ENCODE results near the gene ATP8A1. TPM values are rescaled to one million over a fixed set of nuclear protein-coding genes. Genes with fewer than 3 reads are reported as not detected.

Gene ATP8A1
- total RNA-seq, 1 donor from 2014 or later = 2.4 TPM

GRCh38 chr4:42420140-42420539 is 236.8 kb downstream of the ATP8A1 start:
- Mint-ChIP-seq H3K4me1 (ENCODE audit: unreplicated experiment) (peaks cover 39% of the 10 kb centered on the region), H3K27me3 (ENCODE audit: unreplicated experiment) (no peaks in the 10 kb centered on the region), H3K27ac (ENCODE audit: unreplicated experiment) (peak overlapping the region; percentile 45), H3K36me3 (ENCODE audit: unreplicated experiment) (no peaks in the 10 kb centered on the region), H3K4me3 (ENCODE audit: unreplicated experiment) (no peak overlapping the region), H3K9me3 (ENCODE audit: unreplicated experiment) (no peaks in the 10 kb centered on the region)
- no peak for TF ChIP-seq CTCF (IDR thresholded peaks at IDR 0.05)
- DNase-seq (ENCODE audit: extremely low spot score, unreplicated experiment) = no peak

- Mint-ChIP-seq H3K27ac (ENCODE audit: unreplicated experiment) (peak overlapping the region; percentile 60), H3K27me3 (ENCODE audit: unreplicated experiment) (no peaks in the 10 kb centered on the region), H3K4me1 (ENCODE audit: unreplicated experiment) (peaks cover 58% of the 10 kb centered on the region), H3K4me3 (ENCODE audit: unreplicated experiment) (no peak overlapping the region), H3K9me3 (ENCODE audit: unreplicated experiment) (no peaks in the 10 kb centered on the region), H3K36me3 (ENCODE audit: unreplicated experiment) (no peaks in the 10 kb centered on the region)
- TF ChIP-seq CTCF (IDR thresholded peaks at IDR 0.05) = no peak
- no peak for DNase-seq (ENCODE audit: extremely low spot score, unreplicated experiment)
Measured at GRCh38 chr4:42417550-42417949, 239.4 kb downstream of the ATP8A1 start.

GRCh38 chr4:42416017-42416416 is 240.9 kb downstream of the ATP8A1 start:
- H3K27ac Mint-ChIP-seq (ENCODE audit: unreplicated experiment) = peak overlapping the region; percentile 57

GRCh38 chr4:42415281-42415680 is 241.6 kb downstream of the ATP8A1 start:
- H3K4me1 Mint-ChIP-seq (ENCODE audit: unreplicated experiment) = peaks cover 76% of the 10 kb centered on the region
- no peaks in the 10 kb centered on the region for H3K27me3 Mint-ChIP-seq (ENCODE audit: unreplicated experiment)
- H3K27ac Mint-ChIP-seq (ENCODE audit: unreplicated experiment) = peak overlapping the region; percentile 46
- DNase-seq (ENCODE audit: extremely low spot score, unreplicated experiment) = no peak
- H3K4me3 Mint-ChIP-seq (ENCODE audit: unreplicated experiment) = no peak overlapping the region
- H3K9me3 Mint-ChIP-seq (ENCODE audit: unreplicated experiment) = no peaks in the 10 kb centered on the region
- TF ChIP-seq CTCF (IDR thresholded peaks at IDR 0.05) = no peak
- no peaks in the 10 kb centered on the region for H3K36me3 Mint-ChIP-seq (ENCODE audit: unreplicated experiment)

More at GRCh38 chr4:42416017-42416416, 240.9 kb downstream of the ATP8A1 start:
- H3K9me3 Mint-ChIP-seq (ENCODE audit: unreplicated experiment) = no peaks in the 10 kb centered on the region
- no peak for TF ChIP-seq CTCF (IDR thresholded peaks at IDR 0.05)
- H3K4me1 Mint-ChIP-seq (ENCODE audit: unreplicated experiment) = peaks cover 72% of the 10 kb centered on the region
- DNase-seq (ENCODE audit: extremely low spot score, unreplicated experiment) = no peak
- H3K27me3 Mint-ChIP-seq (ENCODE audit: unreplicated experiment) = no peaks in the 10 kb centered on the region
- H3K36me3 Mint-ChIP-seq (ENCODE audit: unreplicated experiment) = no peaks in the 10 kb centered on the region
- H3K4me3 Mint-ChIP-seq (ENCODE audit: unreplicated experiment) = no peak overlapping the region

- H3K27me3 Mint-ChIP-seq (ENCODE audit: unreplicated experiment) = no peaks in the 10 kb centered on the region
- no peak for TF ChIP-seq CTCF (IDR thresholded peaks at IDR 0.05)
- H3K4me3 Mint-ChIP-seq (ENCODE audit: unreplicated experiment) = no peak overlapping the region
- H3K4me1 Mint-ChIP-seq (ENCODE audit: unreplicated experiment) = peaks cover 66% of the 10 kb centered on the region
- H3K36me3 Mint-ChIP-seq (ENCODE audit: unreplicated experiment) = no peaks in the 10 kb centered on the region
- peak overlapping the region; percentile 86 for H3K27ac Mint-ChIP-seq (ENCODE audit: unreplicated experiment)
- no peaks in the 10 kb centered on the region for H3K9me3 Mint-ChIP-seq (ENCODE audit: unreplicated experiment)
- no peak for DNase-seq (ENCODE audit: extremely low spot score, unreplicated experiment)
Measured at GRCh38 chr4:42412251-42412650, 244.7 kb downstream of the ATP8A1 start.

All from osteocyte (in vitro differentiated cells).